Effector CD4-positive, alpha-beta T cell (primary cell): ENCODE data around the gene PHACTR3.

Source experiments
- DNase-seq: peaks from one replicate; pipeline ENCODE4 v3.0.0-alpha.2; 2020

Gene PHACTR3

DNA sequence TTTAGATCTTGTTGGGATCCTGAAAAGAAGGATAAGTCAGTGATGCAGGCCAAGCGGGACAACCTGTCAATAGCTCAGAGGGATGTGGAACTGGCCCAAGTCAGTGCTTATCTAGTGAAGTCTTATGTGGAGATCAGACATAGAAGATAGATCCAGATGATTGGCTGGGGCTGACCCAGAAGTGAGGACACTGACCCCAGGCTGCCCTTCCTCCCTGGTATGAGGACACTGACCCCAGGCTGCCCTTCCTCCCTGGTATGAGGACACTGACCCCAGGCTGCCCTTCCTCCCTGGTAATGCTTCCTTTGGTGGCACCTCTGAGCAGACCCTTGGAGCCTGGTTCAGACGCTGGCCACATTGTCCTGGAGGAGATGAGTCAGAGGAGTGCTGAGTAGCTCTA lies 159.7 kb downstream of the PHACTR3 start:
- DNase-seq, result no peak

DNA sequence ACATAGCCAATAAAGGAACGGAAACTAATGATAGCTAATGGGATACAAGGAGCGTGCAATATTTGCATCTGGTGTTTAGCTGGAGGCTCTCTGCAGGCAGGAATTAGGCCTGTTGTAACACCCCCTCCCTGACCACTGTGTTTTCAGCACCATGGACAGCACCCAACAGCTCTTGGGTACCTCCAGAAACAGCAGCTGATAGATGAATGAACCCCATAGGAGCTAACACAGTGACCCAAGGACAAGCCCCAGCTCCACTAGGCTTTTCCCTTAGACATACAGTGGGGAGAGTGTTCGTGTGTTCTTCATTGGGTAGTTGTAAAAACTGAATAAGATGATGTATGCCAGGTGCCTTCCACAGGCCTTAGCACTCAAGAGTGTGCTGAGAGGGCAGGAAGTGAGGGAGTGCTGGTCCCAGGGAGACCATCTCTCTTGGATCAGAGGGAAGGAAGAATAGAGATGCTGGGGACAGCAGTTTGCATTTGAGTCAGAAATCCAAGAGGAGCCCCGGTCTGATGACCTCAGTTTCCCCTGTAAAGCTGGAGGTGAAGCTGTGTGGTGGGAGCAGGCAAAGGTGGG lies 161.3 kb downstream of the PHACTR3 start:
- DNase-seq, result no peak

DNA sequence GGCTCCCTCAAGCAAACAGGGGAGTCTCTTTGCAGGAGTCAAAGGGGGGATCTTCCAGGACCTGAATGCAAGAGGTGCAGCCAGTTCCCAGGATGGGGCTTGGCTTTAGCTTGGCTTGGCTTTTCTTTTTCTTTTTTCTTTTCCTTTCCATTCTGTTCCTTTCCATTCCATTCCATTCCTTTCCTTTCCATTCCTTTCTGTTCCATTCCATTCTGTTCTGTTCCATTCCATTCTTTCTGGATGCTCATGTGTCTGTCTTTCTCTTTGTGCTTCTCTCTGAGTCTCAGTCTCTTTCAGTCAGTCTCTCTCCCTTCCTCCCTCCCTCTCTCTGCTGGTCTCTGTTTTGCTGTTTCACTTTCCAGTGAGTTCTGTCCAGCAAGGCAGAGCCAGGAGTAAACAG lies 163.3 kb downstream of the PHACTR3 start:
- DNase-seq, result no peak

DNA sequence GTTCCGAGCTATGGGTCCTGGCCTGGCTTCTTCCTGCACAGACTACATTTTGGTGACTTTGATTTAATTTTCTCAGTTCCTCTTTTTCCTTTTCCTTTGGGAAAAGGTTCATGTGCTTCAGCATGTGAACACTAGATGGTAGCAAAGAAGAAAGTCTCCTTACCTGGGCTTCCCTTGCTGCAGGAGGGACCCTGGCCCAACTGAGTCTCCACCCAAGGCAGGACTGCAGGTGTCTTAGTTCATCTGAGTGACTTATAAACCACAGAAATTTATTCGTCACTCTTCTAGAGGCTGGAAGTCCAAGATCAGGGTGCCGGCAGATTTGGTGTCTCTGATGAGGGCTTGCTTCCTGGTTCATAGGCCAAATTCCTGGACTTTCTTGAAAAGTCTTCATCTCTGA lies 165.9 kb downstream of the PHACTR3 start:
- DNase-seq, result no peak

DNA sequence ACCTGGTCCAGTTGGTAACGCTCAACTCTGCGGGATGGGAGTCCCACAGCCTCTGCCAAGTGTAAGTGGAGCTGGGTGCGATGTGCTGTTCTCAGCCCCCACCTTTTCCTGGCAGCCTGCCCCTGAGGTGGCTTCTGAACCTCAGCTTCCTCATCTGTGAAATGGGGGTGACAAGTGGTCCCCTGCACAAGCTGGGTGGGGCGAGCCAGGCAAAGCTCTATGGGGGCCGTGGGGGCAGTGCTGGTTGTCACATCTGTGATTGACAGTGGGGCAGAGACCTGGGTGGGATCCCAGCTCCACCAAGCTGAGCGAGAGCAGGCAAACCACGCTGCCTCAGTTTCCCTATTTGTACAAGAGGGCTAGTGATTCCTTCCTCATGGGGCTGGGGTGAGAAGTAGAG lies 166.5 kb downstream of the PHACTR3 start:
- DNase-seq, result no peak

DNA sequence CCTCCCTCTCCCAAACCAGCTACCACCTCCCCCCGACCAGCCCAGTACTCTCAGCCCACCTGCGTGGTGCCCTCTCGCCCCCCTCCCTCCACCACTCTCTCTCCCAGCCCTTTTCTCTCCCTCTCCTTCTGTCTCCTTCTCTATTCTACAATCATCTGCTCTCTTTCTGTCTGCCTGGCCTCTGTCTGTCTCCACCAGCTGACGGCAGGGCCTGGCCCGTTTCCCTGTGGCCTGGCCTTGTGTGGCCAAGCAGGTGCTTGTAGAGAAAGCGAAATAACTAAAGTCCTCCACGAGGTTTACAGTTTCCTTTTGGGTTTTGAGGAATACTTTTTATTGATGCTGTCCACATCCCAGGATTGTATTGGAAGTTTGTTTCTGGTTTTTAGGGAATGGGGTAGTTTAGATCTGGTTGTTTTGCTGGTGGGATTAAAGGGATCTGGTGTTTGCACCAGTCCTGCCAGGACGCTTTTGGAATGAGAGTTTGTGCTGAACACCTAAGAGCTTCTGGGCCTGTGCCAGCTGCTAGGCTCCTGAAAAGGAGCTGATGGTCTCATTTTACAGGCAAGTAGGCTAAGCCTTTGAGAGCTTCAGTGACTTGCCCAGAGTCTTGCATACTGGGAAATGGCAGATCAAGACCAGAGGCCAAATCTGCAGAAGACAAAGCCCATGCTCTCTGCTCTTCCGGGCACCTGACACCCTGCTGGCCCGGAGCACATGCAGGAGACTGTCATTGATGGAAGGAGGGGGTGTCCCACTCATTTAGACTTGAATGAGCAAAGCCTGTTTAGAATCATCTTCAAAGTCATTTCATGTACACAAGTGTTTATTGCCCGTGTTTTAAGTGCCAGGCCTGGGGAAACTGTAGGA lies 167.4 kb downstream of the PHACTR3 start:
- DNase-seq, result no peak

DNA sequence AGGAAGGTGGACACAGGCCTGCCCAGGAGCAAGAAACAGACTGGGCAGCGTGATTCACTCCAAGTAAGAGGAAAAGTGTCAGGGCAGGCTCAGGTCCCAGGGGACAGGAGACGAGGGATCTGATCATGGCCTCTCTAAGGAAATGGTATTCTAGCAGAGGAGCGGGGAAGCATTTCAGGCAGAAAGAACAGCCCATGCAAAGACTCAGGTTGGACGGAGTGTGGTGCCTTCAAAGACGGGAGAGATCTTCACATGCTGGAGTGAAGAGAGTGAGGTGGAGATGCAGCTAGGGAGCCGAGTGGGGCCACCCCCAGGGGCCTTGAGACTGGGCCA lies 168.0 kb downstream of the PHACTR3 start:
- no peak for DNase-seq

DNA sequence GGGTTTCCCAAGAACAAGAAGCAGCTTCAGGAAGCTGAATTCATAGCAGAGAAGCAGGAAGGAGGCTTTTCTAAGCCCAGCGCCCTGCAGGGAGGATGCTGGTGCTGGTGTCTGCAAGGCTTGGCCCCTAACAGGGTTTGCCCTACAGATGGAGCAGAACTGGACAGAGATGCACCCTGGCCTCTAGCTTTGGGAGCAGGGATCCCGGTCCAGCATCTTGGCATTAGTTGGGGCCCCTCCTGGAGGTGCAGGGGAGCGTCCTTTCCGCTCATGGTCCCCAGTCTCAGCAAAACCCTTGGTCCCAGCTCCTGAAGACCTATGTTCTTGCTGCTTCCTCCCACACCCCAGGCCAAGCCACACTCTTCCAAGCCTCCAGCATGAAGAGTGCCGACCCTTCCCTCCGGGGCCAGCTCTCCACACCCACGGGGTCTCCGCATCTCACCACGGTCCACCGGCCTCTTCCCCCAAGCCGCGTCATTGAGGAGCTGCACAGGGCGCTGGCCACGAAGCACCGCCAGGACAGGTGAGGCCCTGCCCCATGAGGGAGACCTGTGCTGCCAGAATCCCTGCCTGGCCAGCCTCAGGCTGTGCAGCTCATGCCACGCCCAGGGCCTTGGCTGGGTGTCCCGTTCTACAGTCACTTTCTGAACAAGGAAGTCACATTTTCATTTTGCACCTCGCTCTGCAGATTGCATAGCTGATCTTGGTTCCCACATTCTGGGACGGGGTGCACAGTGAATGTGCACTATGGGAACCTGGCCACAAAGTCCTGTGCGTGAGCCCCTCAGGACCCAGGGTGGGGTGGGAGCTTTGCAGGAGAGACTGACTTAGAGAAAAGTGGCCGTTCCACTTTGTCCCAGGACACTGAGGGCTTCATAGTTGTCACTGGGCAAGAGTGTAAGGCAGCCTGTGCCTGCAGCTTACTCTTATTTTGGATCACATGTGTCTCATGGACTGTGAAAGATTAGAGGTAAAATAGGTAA lies 168.9 kb downstream of the PHACTR3 start:
- DNase-seq, result no peak

DNA sequence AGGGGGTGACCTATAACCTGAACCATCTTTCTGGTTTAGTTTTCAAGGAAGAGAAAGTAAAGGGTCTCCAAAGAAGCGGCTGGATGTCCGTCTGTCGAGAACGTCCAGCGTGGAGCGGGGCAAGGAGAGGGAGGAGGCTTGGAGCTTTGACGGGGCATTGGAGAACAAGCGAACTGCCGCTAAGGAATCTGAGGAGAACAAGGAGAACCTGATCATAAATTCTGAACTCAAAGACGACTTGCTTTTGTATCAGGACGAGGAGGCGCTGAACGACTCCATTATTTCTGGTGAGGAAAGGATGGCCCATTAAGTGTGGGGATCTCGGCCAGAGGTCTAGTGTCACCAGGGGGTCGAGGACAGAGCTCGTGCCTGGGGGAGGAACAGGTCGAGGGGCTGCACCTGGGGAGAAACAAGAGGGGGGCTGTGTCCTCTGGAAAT lies 169.9 kb downstream of the PHACTR3 start:
- DNase-seq, result no peak

DNA sequence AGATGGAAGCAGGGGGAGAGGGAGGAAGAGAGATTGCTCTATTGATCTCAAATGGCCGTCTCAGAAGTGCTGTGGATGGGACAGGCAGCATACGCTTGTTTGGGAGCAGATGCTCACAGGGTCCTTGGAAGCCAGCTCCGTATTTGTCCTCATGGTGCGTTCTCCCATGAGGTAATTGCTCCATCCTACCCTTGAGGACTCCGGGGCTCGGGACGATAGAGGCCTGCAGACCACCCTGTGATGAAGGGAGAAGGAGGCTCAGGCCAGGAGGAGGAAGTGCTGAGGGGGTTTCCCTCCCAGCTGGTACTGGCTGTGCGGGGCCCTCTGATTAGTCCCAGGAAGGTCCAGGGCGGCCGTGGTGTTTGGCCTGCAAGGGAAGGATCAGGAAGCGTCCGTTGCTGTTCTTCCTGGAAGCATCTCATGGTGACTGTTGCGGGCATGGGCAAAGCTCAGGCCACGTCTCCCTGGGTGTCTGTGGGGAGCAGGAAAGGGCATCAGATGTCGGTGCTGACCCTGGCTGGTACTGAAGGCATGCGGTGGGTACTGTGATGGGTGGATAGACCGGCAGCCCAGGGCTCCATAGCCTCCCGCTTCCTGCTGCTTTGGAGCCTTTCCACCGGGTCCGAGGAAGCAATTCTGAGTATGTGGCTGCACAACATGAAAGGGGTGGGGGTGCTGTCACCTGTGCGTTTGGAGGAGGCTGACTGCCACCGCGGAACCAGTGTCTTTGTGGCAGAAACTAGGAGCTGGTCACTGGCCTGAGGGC lies 170.8 kb downstream of the PHACTR3 start:
- DNase-seq, result no peak

DNA sequence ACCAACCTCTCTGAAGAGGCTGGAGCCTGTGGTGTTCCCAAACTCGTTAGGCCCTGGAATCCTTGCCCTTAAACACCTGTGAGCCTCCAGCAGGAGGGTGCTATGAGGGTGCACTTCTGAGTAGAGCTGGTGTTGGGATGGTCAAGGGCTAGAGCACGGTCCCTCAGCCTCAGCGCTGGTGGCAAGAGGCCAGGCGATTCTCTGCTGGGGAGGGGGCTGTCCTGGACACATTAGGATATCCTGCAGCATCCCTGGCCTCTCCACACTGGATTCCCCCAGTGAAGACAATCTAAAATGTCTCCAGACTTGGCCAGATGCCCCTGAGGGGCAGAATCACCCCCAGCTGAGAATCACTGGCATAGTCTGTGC lies 171.3 kb downstream of the PHACTR3 start:
- DNase-seq, result no peak

DNA sequence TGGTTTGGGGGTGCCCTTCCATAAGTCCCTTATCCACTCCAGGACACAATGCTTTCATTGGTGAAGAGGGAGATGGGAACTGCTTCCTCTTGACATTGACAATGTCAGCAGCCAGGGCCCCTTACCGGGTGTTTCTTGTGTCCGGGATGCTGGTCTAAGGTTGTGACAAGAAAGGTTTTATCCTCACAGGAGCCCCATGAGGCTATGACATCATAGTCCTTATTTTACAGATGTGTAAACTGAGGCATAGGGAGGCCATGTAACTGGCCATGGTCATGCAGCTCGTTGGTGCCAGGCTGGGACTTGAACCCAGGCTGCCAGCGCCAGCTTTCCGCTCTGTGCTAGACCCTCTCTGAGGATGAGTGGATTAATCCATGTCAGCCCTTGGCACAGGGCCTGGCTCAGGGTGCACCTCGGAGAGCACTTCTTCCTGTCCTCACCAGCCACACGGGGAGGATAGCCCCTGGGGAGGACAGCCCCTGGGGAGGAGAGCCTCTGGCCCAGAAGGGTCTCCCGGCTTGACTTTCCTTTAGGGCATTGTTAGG lies 171.8 kb downstream of the PHACTR3 start:
- DNase-seq, result no peak

DNA sequence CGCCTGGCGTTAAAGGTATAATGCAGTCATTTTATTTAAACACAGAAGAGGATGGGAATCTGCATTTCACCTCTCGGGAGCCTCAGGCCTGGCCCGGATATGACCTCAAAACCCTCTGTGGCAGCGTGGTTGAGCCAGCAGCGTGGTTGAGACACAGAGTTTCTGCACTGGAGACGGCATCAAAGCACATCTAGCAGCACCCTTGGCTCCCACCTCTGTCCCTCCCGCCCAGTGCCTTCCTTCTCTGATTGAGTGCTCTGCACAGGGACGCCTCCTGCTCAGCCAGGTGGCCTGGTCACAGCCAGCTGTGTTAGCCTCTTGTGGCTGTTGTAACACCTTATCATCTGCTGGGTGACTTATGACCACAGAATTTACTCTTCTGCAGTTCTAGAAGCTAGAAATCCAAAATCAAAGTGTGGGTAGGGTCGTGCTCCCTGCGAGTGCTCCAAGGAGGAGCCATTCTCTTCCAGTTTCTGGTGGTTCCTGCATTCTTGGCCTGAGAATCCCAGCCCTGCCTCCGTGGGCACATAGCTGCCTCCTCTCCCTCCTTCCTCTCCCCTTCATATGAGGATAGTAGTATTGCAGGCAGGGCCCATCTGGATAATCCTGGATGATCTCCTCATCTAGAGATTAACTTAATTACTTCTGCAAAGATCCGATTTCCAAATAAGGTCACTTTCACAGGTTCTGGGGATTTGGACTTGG lies 172.4 kb downstream of the PHACTR3 start:
- DNase-seq, result no peak

DNA sequence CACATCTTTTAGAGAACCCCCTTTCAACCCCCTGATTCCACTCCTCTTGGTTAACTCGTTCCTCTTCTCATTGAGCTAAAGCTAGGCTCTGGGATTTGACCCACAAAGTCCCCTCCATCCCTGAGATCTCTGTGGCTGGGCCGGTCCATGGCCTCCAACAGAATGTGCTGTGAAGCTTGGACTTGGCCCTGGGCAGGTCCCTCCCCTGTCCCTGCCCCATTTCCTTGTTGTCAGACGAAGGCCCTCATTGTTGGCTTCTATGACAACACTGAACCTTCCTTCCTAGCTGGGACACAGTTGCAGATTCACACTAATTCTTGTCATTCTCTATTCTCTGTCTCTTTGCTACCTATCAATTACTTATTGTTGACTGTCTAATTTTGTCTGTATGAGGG lies 173.0 kb downstream of the PHACTR3 start:
- no peak for DNase-seq

DNA sequence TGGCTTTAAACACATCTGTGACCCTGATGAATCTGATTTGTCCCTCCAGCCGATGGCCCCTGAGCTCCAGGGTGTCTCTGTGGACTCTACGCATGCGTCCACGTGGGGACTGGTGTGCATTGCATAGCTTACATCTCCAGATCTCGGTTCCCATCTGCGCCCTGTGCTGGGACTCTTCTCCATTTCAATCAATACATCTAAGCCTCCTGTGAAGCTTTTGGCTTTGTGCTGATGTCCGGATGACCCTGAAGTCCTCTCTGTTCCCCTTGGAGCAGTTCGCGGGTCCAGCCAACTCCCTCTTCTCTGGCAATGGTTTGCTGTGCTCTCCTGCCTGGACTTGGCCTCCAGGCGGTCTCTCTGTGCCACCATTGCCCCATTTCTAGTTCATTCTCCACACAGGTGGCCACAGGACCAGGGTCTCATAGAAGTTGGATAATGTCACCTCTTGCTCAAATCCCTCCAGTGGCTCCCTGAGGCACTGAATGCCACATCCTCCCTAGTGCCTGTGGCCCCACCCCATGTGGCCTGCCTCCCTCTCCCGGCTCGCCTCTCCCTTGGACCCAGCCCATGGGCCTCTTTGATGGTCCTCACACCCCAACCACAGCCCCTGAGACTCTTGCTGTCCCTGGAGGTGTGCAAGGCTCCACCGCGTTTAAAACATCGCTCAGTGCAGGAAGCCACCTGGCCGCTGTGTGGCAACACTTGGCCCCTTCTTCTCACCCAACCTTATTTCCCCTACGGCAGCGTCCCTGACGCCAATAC lies 173.7 kb downstream of the PHACTR3 start:
- DNase-seq, result no peak

DNA sequence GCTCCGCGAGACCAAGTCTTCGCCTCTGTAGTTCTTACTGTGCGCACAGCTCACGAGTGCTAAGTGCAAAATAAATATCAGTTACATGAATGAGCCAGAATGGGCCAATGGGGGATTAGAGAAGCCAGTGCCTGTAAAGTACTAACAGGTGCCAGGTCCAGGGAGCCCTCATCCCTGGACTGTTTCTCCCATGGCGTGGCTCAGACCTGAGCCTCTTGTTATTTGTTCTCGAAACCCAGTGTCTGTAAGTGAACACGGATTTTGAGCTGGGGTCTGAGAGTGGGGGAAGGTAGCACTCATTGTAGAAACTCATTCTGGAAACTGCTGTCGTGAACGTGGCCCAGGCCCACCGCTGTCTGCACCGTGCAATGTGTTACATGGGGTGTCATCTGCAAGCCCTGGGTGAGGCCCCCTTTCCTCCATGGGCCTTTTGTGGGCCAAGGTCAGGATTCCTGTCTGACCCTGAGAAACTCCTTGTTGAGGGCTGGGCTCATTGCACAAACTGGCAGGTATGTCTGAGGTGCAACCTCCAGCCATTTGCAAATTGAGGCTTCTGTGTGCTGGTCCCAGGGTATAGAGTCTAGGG lies 174.4 kb downstream of the PHACTR3 start:
- DNase-seq, result no peak

DNA sequence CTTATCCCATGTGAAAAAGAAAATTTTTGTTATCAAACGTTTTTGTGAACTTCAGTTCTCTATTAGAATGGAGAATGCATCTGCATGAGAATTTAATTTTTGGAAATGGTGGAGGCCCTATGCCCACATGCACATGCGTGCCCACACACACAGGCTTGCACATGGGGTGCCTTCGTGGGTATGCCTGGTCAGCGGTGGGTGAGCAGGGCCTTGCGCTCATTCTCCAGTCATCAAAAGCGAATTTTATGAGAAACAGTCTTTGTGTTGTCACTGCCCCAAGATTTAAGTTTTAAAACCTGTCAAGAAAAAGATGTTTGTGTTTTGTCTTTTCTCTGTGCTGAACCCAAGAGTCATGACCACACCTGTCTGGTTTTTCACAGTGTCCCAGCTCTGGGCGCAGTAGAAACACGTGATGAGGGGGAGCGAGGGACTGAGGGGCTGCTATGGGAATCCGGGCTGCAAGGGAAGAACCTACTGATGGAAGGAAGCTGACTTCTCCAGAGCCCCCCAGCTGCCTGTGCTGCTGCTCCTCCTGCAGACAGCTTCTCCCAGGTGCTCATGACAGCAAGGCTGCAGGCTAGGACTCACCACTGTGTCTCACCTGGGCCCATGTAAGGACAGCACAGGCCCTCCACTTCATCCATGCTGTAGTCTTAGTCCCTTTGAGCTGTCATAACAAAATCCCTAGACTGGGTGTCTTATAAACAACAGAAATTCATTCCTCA lies 175.5 kb downstream of the PHACTR3 start:
- DNase-seq, result no peak

DNA sequence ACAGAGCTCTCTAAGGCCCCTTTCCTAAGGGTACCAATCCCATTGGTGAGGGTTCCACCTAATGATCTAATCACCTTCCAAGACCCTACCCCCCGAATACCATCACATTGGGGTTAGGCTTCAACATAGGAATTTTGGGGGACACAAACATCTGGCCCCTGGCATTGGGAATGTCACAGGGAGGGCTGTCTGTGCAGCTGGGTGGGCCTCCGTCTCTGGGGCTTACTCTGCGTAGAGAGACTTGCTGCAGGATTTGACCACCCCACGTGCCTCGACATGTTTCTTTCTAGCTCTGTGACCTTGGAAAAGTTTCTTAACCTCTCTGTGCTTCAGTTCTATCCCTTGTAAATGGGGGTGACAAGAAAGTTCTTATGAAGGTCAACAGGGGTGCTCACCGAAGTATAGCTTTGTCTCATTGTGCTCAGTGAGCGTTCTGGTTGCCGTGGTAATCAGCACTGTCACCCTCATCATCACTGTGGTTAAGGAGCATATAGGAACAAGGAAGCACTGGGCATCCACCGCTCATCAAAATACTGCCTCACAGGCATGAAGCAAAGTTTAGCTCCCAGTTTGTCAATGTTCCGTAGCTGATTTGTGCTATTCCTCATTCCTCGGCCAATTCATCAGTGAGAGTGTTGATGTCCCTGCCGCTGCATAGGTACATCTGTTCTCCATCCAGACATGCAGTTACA lies 176.3 kb downstream of the PHACTR3 start:
- no peak for DNase-seq

DNA sequence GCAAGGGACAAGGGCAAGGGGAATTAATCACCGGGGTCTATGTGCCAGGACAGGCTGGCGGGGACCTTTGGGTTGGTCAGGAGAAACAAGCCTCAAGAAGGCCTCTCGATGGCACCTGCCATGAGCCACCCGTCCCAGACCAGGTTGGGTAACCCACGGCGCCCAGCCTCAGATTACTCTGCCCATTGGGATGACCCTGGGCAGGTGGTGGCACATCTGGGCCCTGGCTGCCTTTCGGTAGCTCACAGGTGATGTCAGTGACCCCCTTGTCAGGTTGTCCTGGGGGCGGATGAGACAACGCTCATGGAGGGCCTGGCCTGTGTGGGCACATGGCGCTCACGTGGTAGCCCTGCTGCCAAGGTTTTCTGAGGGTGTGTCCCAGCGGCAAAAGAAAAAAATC lies 176.9 kb downstream of the PHACTR3 start:
- no peak for DNase-seq
